Measurements from ENCODE around the gene TNS1. TPM values are rescaled to one million over a fixed set of nuclear protein-coding genes. Genes with fewer than 3 reads are reported as not detected.

Gene TNS1
- total RNA-seq, 1 experiment from 2014 or later: 4.5 TPM

DNA sequence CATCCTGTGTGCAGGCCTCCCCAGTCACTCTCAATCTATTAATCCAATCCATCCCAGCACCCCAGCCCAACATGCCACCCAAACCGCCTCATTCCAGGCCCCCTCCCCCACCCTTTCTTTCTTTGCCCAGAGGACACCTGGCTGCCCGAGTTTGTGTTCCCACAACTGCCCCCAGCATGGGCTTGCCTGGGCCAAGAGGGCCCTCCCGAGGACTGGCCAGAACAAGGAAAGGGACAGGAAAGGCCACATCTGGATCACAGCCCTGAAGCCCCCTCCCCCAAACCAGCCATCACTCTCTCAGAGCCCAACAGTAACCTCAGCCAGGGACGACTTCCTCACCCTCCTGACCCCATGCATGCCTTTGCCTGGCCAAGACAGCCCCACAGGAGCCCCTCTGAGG, 1.2 kb downstream of the TNS1 start:
- Mint-ChIP-seq H3K4me3 (no peak overlapping the region), H3K4me1 (peaks cover 32% of the 10 kb centered on the region), H3K27me3 (ENCODE audit: low read depth) (peaks cover 4% of the 10 kb centered on the region; the same call in 1 of the 2 replicates), H3K36me3 (no peaks in the 10 kb centered on the region), H3K9me3 (no peaks in the 10 kb centered on the region), H3K27ac (no peak overlapping the region)
- ATAC-seq (no peak), DNase-seq (ENCODE audit: low spot score) (no peak)
- CTCF ChIA-PET: interaction anchor here (1.2 to 1.9 kb wide), 2 partner anchors 33 to 54 kb away, joined by 4 to 7 read pairs; no protein-coding TSS in a partner anchor
- TF ChIP-seq RELA (CRISPR knock-in tag; IDR thresholded peaks at IDR 0.05; ENCODE audit: borderline replicate concordance) (no peak), ZNF396 (CRISPR knock-in tag; IDR thresholded peaks at IDR 0.05; ENCODE audit: borderline replicate concordance) (no peak), MXD4 (CRISPR knock-in tag; IDR thresholded peaks at IDR 0.05; ENCODE audit: borderline replicate concordance) (no peak), ZNF263 (CRISPR knock-in tag; IDR thresholded peaks at IDR 0.05; ENCODE audit: low read depth) (no peak), GRHL2 (CRISPR knock-in tag; IDR thresholded peaks at IDR 0.05; ENCODE audit: insufficient replicate concordance, severe bottlenecking) (no peak), KAT7 (CRISPR knock-in tag; IDR thresholded peaks at IDR 0.05; ENCODE audit: borderline replicate concordance) (no peak)
- TF ChIP-seq, protein P1, sequence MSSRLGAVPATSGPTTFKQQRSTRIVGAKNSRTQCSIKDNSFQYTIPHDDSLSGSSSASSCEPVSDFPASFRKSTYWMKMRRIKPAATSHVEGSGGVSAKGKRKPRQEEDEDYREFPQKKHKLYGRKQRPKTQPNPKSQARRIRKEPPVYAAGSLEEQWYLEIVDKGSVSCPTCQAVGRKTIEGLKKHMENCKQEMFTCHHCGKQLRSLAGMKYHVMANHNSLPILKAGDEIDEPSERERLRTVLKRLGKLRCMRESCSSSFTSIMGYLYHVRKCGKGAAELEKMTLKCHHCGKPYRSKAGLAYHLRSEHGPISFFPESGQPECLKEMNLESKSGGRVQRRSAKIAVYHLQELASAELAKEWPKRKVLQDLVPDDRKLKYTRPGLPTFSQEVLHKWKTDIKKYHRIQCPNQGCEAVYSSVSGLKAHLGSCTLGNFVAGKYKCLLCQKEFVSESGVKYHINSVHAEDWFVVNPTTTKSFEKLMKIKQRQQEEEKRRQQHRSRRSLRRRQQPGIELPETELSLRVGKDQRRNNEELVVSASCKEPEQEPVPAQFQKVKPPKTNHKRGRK (CRISPR knock-in tag; IDR thresholded peaks at IDR 0.05; ENCODE audit: borderline replicate concordance): no peak
- TF ChIP-seq, protein P2, sequence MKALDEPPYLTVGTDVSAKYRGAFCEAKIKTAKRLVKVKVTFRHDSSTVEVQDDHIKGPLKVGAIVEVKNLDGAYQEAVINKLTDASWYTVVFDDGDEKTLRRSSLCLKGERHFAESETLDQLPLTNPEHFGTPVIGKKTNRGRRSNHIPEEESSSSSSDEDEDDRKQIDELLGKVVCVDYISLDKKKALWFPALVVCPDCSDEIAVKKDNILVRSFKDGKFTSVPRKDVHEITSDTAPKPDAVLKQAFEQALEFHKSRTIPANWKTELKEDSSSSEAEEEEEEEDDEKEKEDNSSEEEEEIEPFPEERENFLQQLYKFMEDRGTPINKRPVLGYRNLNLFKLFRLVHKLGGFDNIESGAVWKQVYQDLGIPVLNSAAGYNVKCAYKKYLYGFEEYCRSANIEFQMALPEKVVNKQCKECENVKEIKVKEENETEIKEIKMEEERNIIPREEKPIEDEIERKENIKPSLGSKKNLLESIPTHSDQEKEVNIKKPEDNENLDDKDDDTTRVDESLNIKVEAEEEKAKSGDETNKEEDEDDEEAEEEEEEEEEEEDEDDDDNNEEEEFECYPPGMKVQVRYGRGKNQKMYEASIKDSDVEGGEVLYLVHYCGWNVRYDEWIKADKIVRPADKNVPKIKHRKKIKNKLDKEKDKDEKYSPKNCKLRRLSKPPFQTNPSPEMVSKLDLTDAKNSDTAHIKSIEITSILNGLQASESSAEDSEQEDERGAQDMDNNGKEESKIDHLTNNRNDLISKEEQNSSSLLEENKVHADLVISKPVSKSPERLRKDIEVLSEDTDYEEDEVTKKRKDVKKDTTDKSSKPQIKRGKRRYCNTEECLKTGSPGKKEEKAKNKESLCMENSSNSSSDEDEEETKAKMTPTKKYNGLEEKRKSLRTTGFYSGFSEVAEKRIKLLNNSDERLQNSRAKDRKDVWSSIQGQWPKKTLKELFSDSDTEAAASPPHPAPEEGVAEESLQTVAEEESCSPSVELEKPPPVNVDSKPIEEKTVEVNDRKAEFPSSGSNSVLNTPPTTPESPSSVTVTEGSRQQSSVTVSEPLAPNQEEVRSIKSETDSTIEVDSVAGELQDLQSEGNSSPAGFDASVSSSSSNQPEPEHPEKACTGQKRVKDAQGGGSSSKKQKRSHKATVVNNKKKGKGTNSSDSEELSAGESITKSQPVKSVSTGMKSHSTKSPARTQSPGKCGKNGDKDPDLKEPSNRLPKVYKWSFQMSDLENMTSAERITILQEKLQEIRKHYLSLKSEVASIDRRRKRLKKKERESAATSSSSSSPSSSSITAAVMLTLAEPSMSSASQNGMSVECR (CRISPR knock-in tag; IDR thresholded peaks at IDR 0.05; ENCODE audit: borderline replicate concordance): no peak
- TF ChIP-seq, protein P3, sequence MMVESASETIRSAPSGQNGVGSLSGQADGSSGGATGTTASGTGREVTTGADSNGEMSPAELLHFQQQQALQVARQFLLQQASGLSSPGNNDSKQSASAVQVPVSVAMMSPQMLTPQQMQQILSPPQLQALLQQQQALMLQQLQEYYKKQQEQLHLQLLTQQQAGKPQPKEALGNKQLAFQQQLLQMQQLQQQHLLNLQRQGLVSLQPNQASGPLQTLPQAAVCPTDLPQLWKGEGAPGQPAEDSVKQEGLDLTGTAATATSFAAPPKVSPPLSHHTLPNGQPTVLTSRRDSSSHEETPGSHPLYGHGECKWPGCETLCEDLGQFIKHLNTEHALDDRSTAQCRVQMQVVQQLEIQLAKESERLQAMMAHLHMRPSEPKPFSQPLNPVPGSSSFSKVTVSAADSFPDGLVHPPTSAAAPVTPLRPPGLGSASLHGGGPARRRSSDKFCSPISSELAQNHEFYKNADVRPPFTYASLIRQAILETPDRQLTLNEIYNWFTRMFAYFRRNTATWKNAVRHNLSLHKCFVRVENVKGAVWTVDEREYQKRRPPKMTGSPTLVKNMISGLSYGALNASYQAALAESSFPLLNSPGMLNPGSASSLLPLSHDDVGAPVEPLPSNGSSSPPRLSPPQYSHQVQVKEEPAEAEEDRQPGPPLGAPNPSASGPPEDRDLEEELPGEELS (CRISPR knock-in tag; IDR thresholded peaks at IDR 0.05): no peak
- TF ChIP-seq, protein P4, sequence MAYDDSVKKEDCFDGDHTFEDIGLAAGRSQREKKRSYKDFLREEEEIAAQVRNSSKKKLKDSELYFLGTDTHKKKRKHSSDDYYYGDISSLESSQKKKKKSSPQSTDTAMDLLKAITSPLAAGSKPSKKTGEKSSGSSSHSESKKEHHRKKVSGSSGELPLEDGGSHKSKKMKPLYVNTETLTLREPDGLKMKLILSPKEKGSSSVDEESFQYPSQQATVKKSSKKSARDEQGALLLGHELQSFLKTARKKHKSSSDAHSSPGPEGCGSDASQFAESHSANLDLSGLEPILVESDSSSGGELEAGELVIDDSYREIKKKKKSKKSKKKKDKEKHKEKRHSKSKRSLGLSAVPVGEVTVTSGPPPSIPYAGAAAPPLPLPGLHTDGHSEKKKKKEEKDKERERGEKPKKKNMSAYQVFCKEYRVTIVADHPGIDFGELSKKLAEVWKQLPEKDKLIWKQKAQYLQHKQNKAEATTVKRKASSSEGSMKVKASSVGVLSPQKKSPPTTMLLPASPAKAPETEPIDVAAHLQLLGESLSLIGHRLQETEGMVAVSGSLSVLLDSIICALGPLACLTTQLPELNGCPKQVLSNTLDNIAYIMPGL (CRISPR knock-in tag; IDR thresholded peaks at IDR 0.05): no peak
- POLR2A ChIA-PET: no interaction called here

DNA sequence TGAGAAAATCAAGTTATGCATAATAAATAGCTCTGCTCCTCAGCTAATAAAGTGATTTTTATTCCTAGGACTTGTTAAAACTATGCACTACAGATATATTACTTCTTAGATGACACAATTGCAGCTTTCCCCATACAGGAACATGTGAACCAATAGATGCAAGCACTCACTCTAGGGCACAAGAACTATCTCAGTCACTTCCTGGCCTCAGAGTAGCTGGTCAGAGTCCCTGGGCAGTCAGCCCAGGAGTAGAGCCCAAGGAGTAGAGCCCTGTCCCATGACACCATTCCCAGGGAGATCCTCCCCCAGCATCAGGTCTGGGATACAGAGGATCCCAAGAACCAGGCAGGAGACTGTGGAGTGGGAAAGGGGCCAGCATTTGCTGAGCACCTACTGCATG, 2.7 kb downstream of the TNS1 start:
- no peak overlapping the region for H3K4me3 Mint-ChIP-seq
- H3K9me3 Mint-ChIP-seq: no peaks in the 10 kb centered on the region
- H3K27ac Mint-ChIP-seq: no peak overlapping the region
- H3K36me3 Mint-ChIP-seq: no peaks in the 10 kb centered on the region
- DNase-seq (ENCODE audit: low spot score) (no peak), ATAC-seq (no peak)
- CTCF ChIA-PET: interaction anchor here (1.0 to 1.9 kb wide), 3 partner anchors 69 to 214 kb away, joined by 3 to 4 read pairs (median 3); partner anchors contain the start of gene RUFY4
- H3K4me1 Mint-ChIP-seq: peaks cover 34% of the 10 kb centered on the region
- POLR2A ChIA-PET: no interaction called here
- H3K27me3 Mint-ChIP-seq (ENCODE audit: low read depth): peaks cover 4% of the 10 kb centered on the region; the same call in 1 of the 2 replicates
- no peak for TF ChIP-seq TCF7 (CRISPR knock-in tag; IDR thresholded peaks at IDR 0.05; ENCODE audit: low read depth)
- TF ChIP-seq EMX1 (CRISPR knock-in tag; IDR thresholded peaks at IDR 0.05): no peak
- no peak for TF ChIP-seq ESRRA (CRISPR knock-in tag; IDR thresholded peaks at IDR 0.05; ENCODE audit: borderline replicate concordance)
- TF ChIP-seq, protein P5, sequence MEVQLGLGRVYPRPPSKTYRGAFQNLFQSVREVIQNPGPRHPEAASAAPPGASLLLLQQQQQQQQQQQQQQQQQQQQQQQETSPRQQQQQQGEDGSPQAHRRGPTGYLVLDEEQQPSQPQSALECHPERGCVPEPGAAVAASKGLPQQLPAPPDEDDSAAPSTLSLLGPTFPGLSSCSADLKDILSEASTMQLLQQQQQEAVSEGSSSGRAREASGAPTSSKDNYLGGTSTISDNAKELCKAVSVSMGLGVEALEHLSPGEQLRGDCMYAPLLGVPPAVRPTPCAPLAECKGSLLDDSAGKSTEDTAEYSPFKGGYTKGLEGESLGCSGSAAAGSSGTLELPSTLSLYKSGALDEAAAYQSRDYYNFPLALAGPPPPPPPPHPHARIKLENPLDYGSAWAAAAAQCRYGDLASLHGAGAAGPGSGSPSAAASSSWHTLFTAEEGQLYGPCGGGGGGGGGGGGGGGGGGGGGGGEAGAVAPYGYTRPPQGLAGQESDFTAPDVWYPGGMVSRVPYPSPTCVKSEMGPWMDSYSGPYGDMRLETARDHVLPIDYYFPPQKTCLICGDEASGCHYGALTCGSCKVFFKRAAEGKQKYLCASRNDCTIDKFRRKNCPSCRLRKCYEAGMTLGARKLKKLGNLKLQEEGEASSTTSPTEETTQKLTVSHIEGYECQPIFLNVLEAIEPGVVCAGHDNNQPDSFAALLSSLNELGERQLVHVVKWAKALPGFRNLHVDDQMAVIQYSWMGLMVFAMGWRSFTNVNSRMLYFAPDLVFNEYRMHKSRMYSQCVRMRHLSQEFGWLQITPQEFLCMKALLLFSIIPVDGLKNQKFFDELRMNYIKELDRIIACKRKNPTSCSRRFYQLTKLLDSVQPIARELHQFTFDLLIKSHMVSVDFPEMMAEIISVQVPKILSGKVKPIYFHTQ (CRISPR knock-in tag; IDR thresholded peaks at IDR 0.05): no peak
- TF ChIP-seq ZNF671 (CRISPR knock-in tag; IDR thresholded peaks at IDR 0.05): no peak
- no peak for TF ChIP-seq IRF2 (CRISPR knock-in tag; IDR thresholded peaks at IDR 0.05; ENCODE audit: borderline replicate concordance, low read depth)
- TF ChIP-seq, protein P3 (CRISPR knock-in tag; IDR thresholded peaks at IDR 0.05): no peak
- no peak for TF ChIP-seq SMAD3 (CRISPR knock-in tag; IDR thresholded peaks at IDR 0.05; ENCODE audit: borderline replicate concordance)
- no peak for TF ChIP-seq RELA (CRISPR knock-in tag; IDR thresholded peaks at IDR 0.05; ENCODE audit: borderline replicate concordance)
- TF ChIP-seq, protein P6, sequence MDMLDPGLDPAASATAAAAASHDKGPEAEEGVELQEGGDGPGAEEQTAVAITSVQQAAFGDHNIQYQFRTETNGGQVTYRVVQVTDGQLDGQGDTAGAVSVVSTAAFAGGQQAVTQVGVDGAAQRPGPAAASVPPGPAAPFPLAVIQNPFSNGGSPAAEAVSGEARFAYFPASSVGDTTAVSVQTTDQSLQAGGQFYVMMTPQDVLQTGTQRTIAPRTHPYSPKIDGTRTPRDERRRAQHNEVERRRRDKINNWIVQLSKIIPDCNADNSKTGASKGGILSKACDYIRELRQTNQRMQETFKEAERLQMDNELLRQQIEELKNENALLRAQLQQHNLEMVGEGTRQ (CRISPR knock-in tag; IDR thresholded peaks at IDR 0.05): no peak

Data from WTC11 (cell line).